Stimulated activated CD8-positive, alpha-beta memory T cell treated with anti-CD3 and anti-CD28 coated beads, Interleukin-4, amount 100 ng/mL, for 1 hour (primary cell): ENCODE results near the gene SPTLC1.
"Not testable (repeated sequence)": the region's sequence is repeated elsewhere in the genome, so short reads cannot be mapped to it uniquely, and the experiment has no call there.

Experiments used
- DNase-seq, 2 donors: peaks; one replicate each; pipeline ENCODE4 v3.0.0-alpha.2; 2020; ENCODE audit warnings: low read depth in 2 of 2, low spot score in 1 of 2

The SPTLC1 gene, protein sequence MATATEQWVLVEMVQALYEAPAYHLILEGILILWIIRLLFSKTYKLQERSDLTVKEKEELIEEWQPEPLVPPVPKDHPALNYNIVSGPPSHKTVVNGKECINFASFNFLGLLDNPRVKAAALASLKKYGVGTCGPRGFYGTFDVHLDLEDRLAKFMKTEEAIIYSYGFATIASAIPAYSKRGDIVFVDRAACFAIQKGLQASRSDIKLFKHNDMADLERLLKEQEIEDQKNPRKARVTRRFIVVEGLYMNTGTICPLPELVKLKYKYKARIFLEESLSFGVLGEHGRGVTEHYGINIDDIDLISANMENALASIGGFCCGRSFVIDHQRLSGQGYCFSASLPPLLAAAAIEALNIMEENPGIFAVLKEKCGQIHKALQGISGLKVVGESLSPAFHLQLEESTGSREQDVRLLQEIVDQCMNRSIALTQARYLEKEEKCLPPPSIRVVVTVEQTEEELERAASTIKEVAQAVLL

GRCh38 chr9:92115071-92115858, at the start of gene SPTLC1:
SPTLC1 (minus strand) TSS chr9:92115413; CDS start chr9:92115370, 43 bp downstream.
- DNase-seq: peak; percentile 89 to 91

- no peak for DNase-seq
Observed at GRCh38 chr9:92164975-92165374, 49.8 kb upstream of the SPTLC1 start.

- DNase-seq: no peak
Observed at GRCh38 chr9:92164490-92164889, 49.3 kb upstream of the SPTLC1 start.

- DNase-seq: no peak
Observed at GRCh38 chr9:92163276-92163675, 48.1 kb upstream of the SPTLC1 start.

GRCh38 chr9:92160786-92161185, 45.6 kb upstream of the SPTLC1 start:
- DNase-seq: no peak

- DNase-seq: no peak
Observed at GRCh38 chr9:92159058-92159457, 43.8 kb upstream of the SPTLC1 start.

DNA sequence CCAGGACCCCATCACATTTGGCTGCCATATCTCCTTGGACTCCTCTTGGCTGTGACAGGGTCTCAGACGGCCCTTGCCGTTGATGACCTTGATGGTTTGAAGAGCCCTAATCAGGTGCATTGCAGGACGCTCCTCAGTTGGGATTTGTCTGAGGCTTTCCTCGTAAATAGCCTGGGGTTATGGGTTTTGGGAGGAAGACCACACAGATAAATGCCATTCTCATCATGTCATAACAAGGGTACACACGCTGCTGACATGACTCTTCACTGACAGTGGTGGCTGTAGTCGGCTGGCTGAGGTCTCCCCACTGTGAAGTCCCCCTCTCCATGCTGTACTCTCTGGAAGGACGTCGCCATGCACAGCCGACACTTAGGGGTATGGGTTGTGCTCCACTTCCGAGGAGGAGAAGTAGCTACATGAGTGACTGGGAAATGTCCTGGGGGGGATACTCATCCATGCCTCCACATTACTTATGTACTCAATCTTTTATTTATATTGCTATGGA, 42.9 kb upstream of the SPTLC1 start:
- DNase-seq: no peak

DNA sequence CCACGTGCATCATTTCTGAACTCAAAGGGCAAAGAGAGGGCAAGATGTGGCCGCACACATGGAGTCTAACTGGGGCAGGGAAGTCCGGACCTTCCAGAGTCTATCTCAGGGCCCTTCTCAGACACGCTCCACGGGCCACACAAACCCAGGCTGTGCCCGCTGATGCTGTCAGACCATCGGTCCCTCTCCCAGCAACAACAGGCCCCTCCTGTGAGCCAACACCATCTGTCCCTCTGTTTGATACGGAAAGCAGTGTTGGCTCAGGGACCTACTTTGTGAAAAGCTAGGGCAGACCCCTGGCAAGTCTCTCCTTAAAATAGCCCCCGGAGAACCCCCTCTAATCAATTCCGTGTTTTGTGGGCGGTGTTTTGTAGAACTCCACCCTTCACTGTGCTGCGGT, 40.5 kb upstream of the SPTLC1 start:
- not testable (repeated sequence) for DNase-seq

DNA sequence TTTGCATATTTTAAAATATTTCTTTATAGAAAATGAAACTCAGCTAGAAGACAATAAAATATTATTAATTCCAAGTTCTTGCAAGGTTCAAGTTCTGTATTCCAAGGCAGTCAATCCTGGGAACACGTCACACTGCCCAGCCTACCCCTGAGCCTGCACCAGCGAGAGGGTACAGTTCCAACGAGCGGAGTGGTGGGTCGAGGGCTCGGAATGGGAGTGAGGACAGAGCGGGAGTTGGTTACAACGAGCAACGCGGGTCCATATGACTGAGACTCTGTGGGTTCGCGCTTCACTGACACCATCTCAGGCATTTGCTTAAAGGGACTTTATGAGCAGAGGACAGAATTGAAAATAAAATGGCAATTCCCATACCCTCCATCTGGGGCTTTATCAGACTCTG, 40.0 kb upstream of the SPTLC1 start:
- no peak for DNase-seq

DNA sequence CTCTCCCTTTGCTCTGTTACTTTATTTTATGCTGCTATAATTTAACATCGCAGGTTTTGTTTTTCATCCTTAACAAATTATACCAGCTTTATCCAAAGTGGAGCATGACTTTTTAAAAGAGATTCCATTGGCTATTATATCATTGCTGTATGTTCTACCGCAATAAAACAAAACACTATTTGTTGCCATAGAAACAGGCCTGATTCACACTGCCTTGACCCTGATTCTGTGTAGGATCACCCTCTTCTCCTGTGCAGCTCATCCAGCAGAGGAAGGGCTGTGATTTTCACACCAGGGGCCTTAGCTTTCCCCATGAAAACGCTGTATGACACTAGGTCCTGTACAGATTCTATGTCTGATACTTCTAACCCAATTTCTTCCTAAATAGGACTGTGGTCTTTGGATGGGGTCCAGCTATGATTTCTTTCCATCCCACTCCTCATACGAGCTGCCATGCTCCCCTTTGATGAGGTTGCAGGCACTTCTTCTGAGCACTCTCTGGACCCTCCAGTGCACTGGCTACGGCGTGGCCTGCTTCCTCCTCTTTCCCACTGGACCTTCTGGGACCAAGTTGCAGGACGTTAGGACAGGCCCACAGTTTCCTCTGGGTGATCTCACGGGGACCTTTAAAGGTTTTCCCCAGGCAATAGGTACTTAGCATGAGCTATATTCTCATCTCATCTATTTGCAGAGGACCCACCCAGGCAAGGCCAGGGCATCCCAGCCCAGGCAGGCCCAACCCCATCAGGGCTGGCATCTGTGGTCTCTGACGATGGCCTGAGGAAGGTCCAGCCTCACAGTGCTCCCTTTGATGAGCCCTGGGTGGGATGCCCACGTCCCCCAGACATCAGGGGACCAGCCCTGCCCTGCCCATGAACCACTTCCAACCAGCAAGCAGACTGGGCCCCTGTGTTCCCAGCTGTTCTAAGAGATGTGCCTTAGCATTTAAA, 38.5 kb upstream of the SPTLC1 start:
- not testable (repeated sequence) for DNase-seq

DNA sequence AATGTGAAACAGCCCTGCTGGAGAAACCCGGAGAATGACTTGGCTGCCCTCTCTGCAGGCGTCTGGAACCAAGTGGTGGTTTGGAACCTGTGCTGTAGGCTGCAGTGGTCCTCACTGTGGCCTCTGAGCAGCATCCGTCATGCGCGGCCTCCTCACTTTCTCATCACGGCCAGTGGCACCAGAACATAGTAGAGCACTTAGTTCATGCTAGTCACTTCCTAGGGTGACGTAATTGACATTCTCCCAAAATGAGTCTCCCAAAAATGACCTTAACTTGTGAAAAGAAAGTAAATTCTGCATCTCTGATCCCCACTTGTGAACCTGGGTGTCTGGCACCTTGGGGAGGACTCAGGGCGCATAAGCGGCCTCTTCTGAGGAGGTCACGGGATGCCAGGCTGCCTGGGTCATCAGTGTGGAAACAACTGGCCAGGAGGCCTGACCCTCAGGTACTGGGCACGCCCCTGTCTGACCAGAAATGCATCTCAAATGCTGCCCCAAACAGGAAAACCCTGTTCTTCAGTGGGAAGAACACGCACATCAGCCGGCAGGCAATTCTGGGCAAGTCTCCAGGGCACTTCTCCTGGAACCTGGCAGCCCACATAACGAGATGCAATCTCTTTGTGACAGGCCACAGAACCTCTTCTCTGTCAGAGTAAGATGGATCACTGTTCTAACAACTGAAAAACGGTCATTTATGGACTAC, 36.6 kb upstream of the SPTLC1 start:
- no peak for DNase-seq

GRCh38 chr9:92150501-92151470, 35.6 kb upstream of the SPTLC1 start:
- not testable (repeated sequence) for DNase-seq

DNA sequence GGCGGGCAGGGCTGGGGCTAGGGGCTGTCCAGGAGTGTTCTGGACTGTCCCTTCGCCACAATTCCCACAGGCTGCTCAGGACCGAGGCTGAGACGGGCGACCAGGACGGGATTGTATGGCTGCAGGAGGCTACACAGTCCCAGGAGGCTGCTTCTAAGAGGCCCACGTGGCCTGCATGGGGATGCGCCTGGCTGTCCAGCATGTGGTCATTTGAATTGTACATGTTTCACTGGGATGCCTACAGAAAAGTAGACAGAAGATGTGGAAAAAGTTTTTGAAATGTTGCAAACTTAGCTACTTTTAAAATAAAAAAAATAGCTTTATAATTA, 32.6 kb upstream of the SPTLC1 start:
- DNase-seq: no peak

DNA sequence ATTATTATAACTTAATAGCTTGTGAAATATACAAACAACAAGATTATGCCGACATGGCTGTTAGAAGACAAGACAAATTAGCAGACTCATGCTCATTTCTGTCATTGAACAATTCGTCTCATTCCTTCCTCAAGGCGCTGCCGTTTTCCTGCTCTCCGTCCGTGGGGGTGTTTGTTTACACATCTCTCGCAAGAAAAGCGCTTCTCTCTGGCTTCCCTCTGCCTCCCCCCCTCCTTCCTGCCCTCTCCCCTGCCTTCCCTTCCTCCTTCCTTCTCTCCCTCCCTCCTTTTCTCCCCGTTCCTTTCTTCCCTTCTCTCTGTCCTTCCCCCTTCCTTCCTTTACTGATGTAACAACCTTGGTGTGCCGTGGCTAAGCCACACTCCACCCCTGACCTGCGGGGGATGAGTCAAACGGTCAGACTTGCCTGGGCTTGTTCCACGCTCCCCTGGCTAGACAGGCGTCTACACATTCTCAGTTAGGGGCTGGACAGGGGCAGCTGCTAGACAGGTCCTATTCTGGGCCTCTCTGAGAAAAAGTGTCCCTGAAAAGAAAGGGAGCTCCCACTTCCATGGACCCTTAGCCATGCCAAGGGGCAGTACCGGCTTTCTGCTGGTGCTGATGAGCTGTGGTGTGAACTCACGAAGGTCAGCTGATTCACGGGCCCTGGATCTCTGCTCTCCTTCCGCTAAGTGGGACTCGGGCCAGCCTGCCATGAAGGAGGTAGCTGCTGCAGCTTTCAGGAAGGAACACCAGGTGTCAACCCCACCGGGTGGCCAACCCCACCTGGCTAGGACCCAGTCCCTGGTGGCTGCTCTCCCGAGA, 32.0 kb upstream of the SPTLC1 start:
- no peak for DNase-seq

DNA sequence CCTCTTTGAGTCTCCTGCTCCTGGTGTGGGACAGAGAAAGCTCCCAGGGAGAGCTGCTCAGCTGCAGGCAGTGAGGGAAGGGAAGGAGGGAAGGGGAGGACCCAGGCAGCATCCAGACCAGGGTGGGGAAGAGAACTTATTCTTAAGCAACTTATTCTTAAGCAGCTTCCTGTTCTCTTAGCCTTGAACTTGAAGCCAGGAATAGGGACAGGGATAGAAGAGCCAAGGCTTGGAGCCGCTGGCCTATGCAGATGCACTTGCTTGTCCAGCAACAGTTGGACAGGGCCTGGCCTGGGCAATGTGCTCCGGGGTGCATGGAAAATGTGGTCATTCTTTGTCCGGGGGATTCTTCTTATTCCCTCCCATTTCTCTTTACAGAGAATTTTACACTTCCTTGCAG, 31.4 kb upstream of the SPTLC1 start:
- no peak for DNase-seq

GRCh38 chr9:92145784-92146183, 30.6 kb upstream of the SPTLC1 start:
- DNase-seq: not testable (repeated sequence)

DNA sequence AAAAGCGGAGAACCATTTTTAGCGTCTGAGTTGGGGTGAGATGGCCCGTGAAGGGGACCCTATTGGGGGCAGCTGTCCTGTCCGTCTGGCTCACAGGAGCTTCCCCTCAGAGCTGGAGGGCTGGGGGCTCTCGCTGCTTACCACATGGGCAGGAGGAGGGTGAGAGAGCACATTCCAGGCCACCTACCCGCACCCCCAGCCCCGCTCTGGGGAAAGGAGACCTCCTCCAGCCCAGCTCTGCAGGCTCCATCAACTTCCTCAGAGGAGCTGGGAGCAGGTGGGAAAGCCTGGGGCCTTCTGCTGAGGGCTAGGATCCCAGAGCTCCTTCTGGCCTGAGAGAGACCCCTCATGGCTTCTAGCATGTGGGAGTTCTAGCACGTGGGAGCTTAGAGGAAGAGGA, 27.1 kb upstream of the SPTLC1 start:
- DNase-seq: no peak
